ENCODE results near the gene PRODH2.
"Not testable (repeated sequence)": the region's sequence is repeated elsewhere in the genome, so short reads cannot be mapped to it uniquely, and the experiment has no call there.

PRODH2 gene

GRCh38 chr19:35843676-35844481, 31.2 kb upstream of the PRODH2 start:
- DNase-seq, result peak; percentile 79

GRCh38 chr19:35842666-35843272, 30.1 kb upstream of the PRODH2 start:
- DNase-seq, result no peak

GRCh38 chr19:35841961-35842595, 29.4 kb upstream of the PRODH2 start:
- no peak for DNase-seq

- not testable (repeated sequence) for DNase-seq
Measured at GRCh38 chr19:35836096-35836495, 23.5 kb upstream of the PRODH2 start.

GRCh38 chr19:35833972-35834371, 21.3 kb upstream of the PRODH2 start:
- DNase-seq, result no peak

GRCh38 chr19:35832054-35832453, 19.4 kb upstream of the PRODH2 start:
- no peak for DNase-seq

GRCh38 chr19:35830986-35831385, 18.3 kb upstream of the PRODH2 start:
- no peak for DNase-seq

- DNase-seq, result no peak
Measured at GRCh38 chr19:35828692-35829301, 16.2 kb upstream of the PRODH2 start.

- no peak for DNase-seq
Measured at GRCh38 chr19:35824150-35824549, 11.5 kb upstream of the PRODH2 start.

- DNase-seq, result no peak
Measured at GRCh38 chr19:35822579-35822978, 9.9 kb upstream of the PRODH2 start.

GRCh38 chr19:35818445-35818844, 5.8 kb upstream of the PRODH2 start:
- no peak for DNase-seq

GRCh38 chr19:35816846-35817245, 4.2 kb upstream of the PRODH2 start:
- DNase-seq, result no peak

GRCh38 chr19:35816262-35816661, 3.6 kb upstream of the PRODH2 start:
- DNase-seq, result no peak

GRCh38 chr19:35813043-35813890, 622 bp upstream of the PRODH2 start:
- DNase-seq, result no peak

GRCh38 chr19:35811317-35812219, 1.1 kb downstream of the PRODH2 start:
- DNase-seq, result peak; percentile 8

GRCh38 chr19:35807633-35808032, 5.0 kb downstream of the PRODH2 start:
- DNase-seq, result no peak

GRCh38 chr19:35806597-35806996, 6.0 kb downstream of the PRODH2 start:
- no peak for DNase-seq

- peak; percentile 87 for DNase-seq
Measured at GRCh38 chr19:35805526-35806102, 7.0 kb downstream of the PRODH2 start.

- no peak for DNase-seq
Measured at GRCh38 chr19:35801828-35802227, 10.8 kb downstream of the PRODH2 start.

GRCh38 chr19:35797663-35798062, 15.0 kb downstream of the PRODH2 start:
- DNase-seq, result no peak
